ENCODE data around the gene DLG2. TPM values are rescaled to one million over a fixed set of nuclear protein-coding genes. Genes with fewer than 3 reads are reported as not detected.

The DLG2 gene
- total RNA-seq, 3 donors from 2014 or later: 4.3 to 12.3 (median 6.9) TPM

GRCh38 chr11:84837402-84838069 lies 789.6 kb downstream of the DLG2 start:
- TF ChIP-seq, protein P1, sequence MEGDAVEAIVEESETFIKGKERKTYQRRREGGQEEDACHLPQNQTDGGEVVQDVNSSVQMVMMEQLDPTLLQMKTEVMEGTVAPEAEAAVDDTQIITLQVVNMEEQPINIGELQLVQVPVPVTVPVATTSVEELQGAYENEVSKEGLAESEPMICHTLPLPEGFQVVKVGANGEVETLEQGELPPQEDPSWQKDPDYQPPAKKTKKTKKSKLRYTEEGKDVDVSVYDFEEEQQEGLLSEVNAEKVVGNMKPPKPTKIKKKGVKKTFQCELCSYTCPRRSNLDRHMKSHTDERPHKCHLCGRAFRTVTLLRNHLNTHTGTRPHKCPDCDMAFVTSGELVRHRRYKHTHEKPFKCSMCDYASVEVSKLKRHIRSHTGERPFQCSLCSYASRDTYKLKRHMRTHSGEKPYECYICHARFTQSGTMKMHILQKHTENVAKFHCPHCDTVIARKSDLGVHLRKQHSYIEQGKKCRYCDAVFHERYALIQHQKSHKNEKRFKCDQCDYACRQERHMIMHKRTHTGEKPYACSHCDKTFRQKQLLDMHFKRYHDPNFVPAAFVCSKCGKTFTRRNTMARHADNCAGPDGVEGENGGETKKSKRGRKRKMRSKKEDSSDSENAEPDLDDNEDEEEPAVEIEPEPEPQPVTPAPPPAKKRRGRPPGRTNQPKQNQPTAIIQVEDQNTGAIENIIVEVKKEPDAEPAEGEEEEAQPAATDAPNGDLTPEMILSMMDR (IDR thresholded peaks at IDR 0.05): no peak
- TF ChIP-seq POLR2AphosphoS5 (IDR thresholded peaks at IDR 0.05) (no peak), POLR2A (IDR thresholded peaks at IDR 0.05) (no peak)
- H3K27ac ChIP-seq: no peak overlapping the region
- intact Hi-C loops (cut with DNase I; ENCODE audit: low total_unique reads): no loop called here
- no peaks in the 10 kb centered on the region for H3K4me1 ChIP-seq
- H3K9me3 ChIP-seq: no peaks in the 10 kb centered on the region
- H3K4me3 ChIP-seq: no peak overlapping the region
- no peaks in the 10 kb centered on the region for H3K27me3 ChIP-seq
- no peaks in the 10 kb centered on the region for H3K36me3 ChIP-seq
- no peak for DNase-seq (ENCODE audit: low spot score in 2 of 2)

DNA sequence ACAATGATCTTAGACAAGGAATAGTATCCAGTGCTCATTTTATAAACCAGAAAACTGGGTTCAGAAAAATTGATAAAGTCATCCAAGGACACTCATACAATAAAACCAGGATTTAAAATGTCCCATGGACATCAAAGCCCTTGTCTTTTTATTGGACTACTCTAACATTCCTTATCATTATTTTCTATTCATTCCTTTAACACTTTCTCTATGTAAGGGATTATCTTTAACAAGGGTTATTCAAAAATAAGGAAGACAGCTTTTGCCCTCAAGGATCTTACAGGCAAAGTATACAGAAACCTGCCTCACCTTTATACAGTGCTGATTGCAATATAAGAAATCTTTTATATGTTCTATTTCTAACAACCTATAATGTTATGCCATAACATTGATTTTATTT lies 790.8 kb downstream of the DLG2 start:
- intact Hi-C loops (cut with DNase I; ENCODE audit: low total_unique reads): no loop called here
- Histone ChIP-seq H3K27ac (no peak overlapping the region), H3K9me3 (no peaks in the 10 kb centered on the region), H3K27me3 (no peaks in the 10 kb centered on the region), H3K4me3 (no peak overlapping the region), H3K36me3 (no peaks in the 10 kb centered on the region), H3K4me1 (no peaks in the 10 kb centered on the region)
- no peak for DNase-seq (ENCODE audit: low spot score in 2 of 2)
- TF ChIP-seq POLR2AphosphoS5 (IDR thresholded peaks at IDR 0.05): no peak
- no peak for TF ChIP-seq POLR2A (IDR thresholded peaks at IDR 0.05)
- TF ChIP-seq, protein P1 (IDR thresholded peaks at IDR 0.05): no peak

GRCh38 chr11:84833488-84834088 lies 793.6 kb downstream of the DLG2 start:
- intact Hi-C loops (cut with DNase I; ENCODE audit: low total_unique reads): no loop called here
- H3K4me1 ChIP-seq: no peaks in the 10 kb centered on the region
- no peak overlapping the region for H3K4me3 ChIP-seq
- no peaks in the 10 kb centered on the region for H3K9me3 ChIP-seq
- no peaks in the 10 kb centered on the region for H3K27me3 ChIP-seq
- H3K27ac ChIP-seq: no peak overlapping the region
- no peak for DNase-seq (ENCODE audit: low spot score in 2 of 2)
- no peak for TF ChIP-seq POLR2A (IDR thresholded peaks at IDR 0.05)
- TF ChIP-seq, protein P1 (IDR thresholded peaks at IDR 0.05): no peak
- TF ChIP-seq POLR2AphosphoS5 (IDR thresholded peaks at IDR 0.05): no peak
- no peaks in the 10 kb centered on the region for H3K36me3 ChIP-seq

- no peak overlapping the region for H3K27ac ChIP-seq
- no peak for DNase-seq (ENCODE audit: low spot score in 2 of 2)
- intact Hi-C loops (cut with DNase I; ENCODE audit: low total_unique reads): no loop called here
- no peaks in the 10 kb centered on the region for H3K36me3 ChIP-seq
- H3K27me3 ChIP-seq: no peaks in the 10 kb centered on the region
- H3K4me3 ChIP-seq: no peak overlapping the region
- H3K4me1 ChIP-seq: no peaks in the 10 kb centered on the region
- TF ChIP-seq, protein P1 (IDR thresholded peaks at IDR 0.05): no peak
- TF ChIP-seq POLR2AphosphoS5 (IDR thresholded peaks at IDR 0.05): no peak
- TF ChIP-seq POLR2A (IDR thresholded peaks at IDR 0.05): no peak
- H3K9me3 ChIP-seq: no peaks in the 10 kb centered on the region
Measured at GRCh38 chr11:84830372-84830771, 796.8 kb downstream of the DLG2 start.

- H3K4me3 ChIP-seq: no peak overlapping the region
- no peak for DNase-seq (ENCODE audit: low spot score in 2 of 2)
- no peaks in the 10 kb centered on the region for H3K36me3 ChIP-seq
- H3K9me3 ChIP-seq: no peaks in the 10 kb centered on the region
- H3K27me3 ChIP-seq: no peaks in the 10 kb centered on the region
- intact Hi-C loops (cut with DNase I; ENCODE audit: low total_unique reads): loop anchor here (5.0 kb wide), 1 partner anchor 478 kb away; no protein-coding TSS in a partner anchor
- TF ChIP-seq, protein P1 (IDR thresholded peaks at IDR 0.05): no peak
- no peak for TF ChIP-seq POLR2A (IDR thresholded peaks at IDR 0.05)
- no peak for TF ChIP-seq POLR2AphosphoS5 (IDR thresholded peaks at IDR 0.05)
- H3K27ac ChIP-seq: no peak overlapping the region
- H3K4me1 ChIP-seq: no peaks in the 10 kb centered on the region
Measured at GRCh38 chr11:84829162-84829561, 798.0 kb downstream of the DLG2 start.
